Adrenal gland (tissue), 12 donors: ENCODE measurements around the gene SPON2. TPM values are rescaled to one million over a fixed set of nuclear protein-coding genes. Genes with fewer than 3 reads are reported as not detected.

Experiments
- DNase-seq, 7 donors: peaks; one replicate each; pipeline ENCODE4 v3.0.0-alpha.2; 2019 to 2020
- H3K27ac ChIP-seq, 5 donors: fragments of 200-600 bp; sonication (generic) in 4 of 5; 1 replicate in 3 of 5; 2 replicates in 2 of 5; pipeline versions ENCODE4 v1.5.1 to v1.8.0; 2016 to 2020; ENCODE audit warnings: mild to moderate bottlenecking in 1 of 5
- H3K27me3 ChIP-seq: fragments of 200-600 bp; 2 replicates; pipeline ENCODE4 v1.8.0; 2021
- H3K36me3 ChIP-seq, 2 donors: fragments of 200-600 bp; replicated peaks in 1 of 2; 1 replicate in 1 of 2; 2 replicates in 1 of 2; pipeline versions ENCODE4 v1.5.1 to v1.8.0; 2018 to 2022
- H3K4me1 ChIP-seq, 2 donors: fragments of 200-600 bp; replicated peaks in 1 of 2; 1 replicate in 1 of 2; 2 replicates in 1 of 2; pipeline versions ENCODE4 v1.5.1 to v1.8.0; 2018 to 2021
- H3K4me3 ChIP-seq, 4 donors: fragments of 200-600 bp; sonication (generic) in 3 of 4; one replicate each; pipeline ENCODE4 v1.5.1; 2016 to 2018
- H3K9me3 ChIP-seq, 3 donors: fragments of 200-600 bp; sonication (generic) in 1 of 3; replicated peaks in 1 of 3; 1 replicate in 2 of 3; 2 replicates in 1 of 3; pipeline versions ENCODE4 v1.5.1 to v1.8.0; 2016 to 2021
- POLR2A ChIP-seq, 2 donors: fragments of 450-650 bp; IDR thresholded peaks; one replicate each; pipeline ENCODE4 v1.6.1; 2017; ENCODE audit warnings: antibody characterized with exemption in 2 of 2, mild to moderate bottlenecking in 2 of 2, moderate library complexity in 1 of 2
- WGBS, 4 donors: extraction: QIAGEN DNeasy Blood & Tissue Kit in 2 of 4; methylation state at CpG; one replicate each; pipeline versions ENCODE4 v1.1.5 to v1.1.7; 2013 to 2017; 5-methylcytosine and 5-hydroxymethylcytosine counted together
- intact Hi-C, 2 donors: fragments of 100-400 bp; cut with DNase I; formaldehyde crosslinking; loops; one replicate each; pipeline versions ENCODE4 v1.14.1 to v1.15.0; 2022 to 2023
- polyA plus RNA-seq, 3 donors: library from polyadenylated mRNA; stranded (reverse); fragments of 200-250 nt in 2 of 3; fragments of 350-450 nt in 1 of 3; fragmentation: Illumina TruSeq in 1 of 3; extraction: RNeasy Lipid Tissue Mini Kit (QIAGEN cat#74804) in 1 of 3; gene quantifications; one replicate each; pipeline ENCODE4 v1.2.3, GENCODE V29; 2013 to 2014
- total RNA-seq, 9 donors: library from RNA; depleted of rRNA in 4 of 9; stranded (reverse); fragments of >200 nt in 4 of 9; fragments of 120-200 nt in 1 of 9; fragmentation: NEBNext Ultra II Directional in 1 of 9; extraction: Animal tissue kit (Norgen Biotek cat#: 25700) in 1 of 9; gene quantifications; one replicate each; pipeline versions ENCODE4 v1.1.0 to v1.2.4, GENCODE V29; 2013 to 2023
- TF ChIP-seq, protein P1 (sequence below), 6 experiments: fragments of 450-650 bp in 4 of 6; fragments of 200-600 bp in 2 of 6; sonication (generic) in 1 of 6; IDR thresholded peaks; 1 replicate in 5 of 6; 2 replicates in 1 of 6; pipeline versions ENCODE4 v1.5.1 to v1.8.0; 2016 to 2021; ENCODE audit warnings: antibody characterized with exemption in 6 of 6, mild to moderate bottlenecking in 2 of 6, moderate library complexity in 1 of 6
- donor health status: healthy with polysubstance abuse.
- donor health status: Bipolar disorder and iron deficiency.
- donor health status: DM: yes; HTN: yes; CAD: no.
- donor health status: DM: no; HTN: no; CAD: no.
- donor health status: DM: no; HTN: no; CAD: no.
- donor health status: DM: yes; HTN: yes; CAD: no.

SPON2 gene
- total and polyA plus RNA-seq, 12 donors, result 4.1 to 206 (median 73.3) TPM

- WGBS, 4 donors, result 74 to 85% (median 81%) methylated on average over 1 of the region's 1 CpG
- TF ChIP-seq, protein P1, sequence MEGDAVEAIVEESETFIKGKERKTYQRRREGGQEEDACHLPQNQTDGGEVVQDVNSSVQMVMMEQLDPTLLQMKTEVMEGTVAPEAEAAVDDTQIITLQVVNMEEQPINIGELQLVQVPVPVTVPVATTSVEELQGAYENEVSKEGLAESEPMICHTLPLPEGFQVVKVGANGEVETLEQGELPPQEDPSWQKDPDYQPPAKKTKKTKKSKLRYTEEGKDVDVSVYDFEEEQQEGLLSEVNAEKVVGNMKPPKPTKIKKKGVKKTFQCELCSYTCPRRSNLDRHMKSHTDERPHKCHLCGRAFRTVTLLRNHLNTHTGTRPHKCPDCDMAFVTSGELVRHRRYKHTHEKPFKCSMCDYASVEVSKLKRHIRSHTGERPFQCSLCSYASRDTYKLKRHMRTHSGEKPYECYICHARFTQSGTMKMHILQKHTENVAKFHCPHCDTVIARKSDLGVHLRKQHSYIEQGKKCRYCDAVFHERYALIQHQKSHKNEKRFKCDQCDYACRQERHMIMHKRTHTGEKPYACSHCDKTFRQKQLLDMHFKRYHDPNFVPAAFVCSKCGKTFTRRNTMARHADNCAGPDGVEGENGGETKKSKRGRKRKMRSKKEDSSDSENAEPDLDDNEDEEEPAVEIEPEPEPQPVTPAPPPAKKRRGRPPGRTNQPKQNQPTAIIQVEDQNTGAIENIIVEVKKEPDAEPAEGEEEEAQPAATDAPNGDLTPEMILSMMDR (IDR thresholded peaks at IDR 0.05), result no peak
- no peak for TF ChIP-seq POLR2A (IDR thresholded peaks at IDR 0.05)
- no peak for DNase-seq
- H3K27me3 ChIP-seq, result no peaks in the 10 kb centered on the region
- intact Hi-C loops, result no loop called here
- no peak overlapping the region for H3K4me3 ChIP-seq
- no peak overlapping the region for H3K27ac ChIP-seq
- no peaks in the 10 kb centered on the region for H3K4me1 ChIP-seq
- H3K36me3 ChIP-seq, result no peaks in the 10 kb centered on the region
- H3K9me3 ChIP-seq, result peaks cover 0 to 4% (median 0%) of the 10 kb centered on the region in 3 donors
Measured at GRCh38 chr4:1160351-1160750, 12.0 kb downstream of the SPON2 start.

DNA sequence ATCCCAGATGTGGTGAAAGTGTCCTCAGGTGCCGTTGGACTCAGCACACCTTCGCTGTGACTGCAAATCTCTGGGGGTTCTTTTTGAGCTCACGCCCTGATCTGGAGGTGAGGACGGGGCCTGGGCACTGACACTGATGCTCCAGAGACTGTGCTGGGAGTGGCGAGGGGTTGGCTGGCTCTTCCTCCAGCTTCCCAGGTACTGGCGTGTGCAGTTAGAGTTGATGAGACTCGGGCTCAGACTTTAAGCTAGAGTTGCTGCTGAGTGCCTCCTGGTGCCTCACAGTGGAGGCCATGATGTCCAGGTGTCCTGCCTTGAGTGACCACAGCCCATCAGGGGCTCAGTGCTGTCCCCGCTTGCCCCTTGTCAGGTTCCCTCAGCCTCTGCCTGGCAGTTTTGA is 16.3 kb downstream of the SPON2 start:
- Histone ChIP-seq H3K36me3 (no peaks in the 10 kb centered on the region), H3K4me1 (no peaks in the 10 kb centered on the region), H3K27ac (no peak overlapping the region), H3K4me3 (no peak overlapping the region), H3K27me3 (no peaks in the 10 kb centered on the region), H3K9me3 (peaks cover 0 to 4% (median 0%) of the 10 kb centered on the region in 3 donors)
- DNase-seq, result no peak
- intact Hi-C loops, result no loop called here
- 79 to 91% (median 84%) methylated on average over 7 to 8 of the region's 8 CpGs for WGBS, 4 donors
- TF ChIP-seq POLR2A (IDR thresholded peaks at IDR 0.05), result no peak
- TF ChIP-seq, protein P1 (IDR thresholded peaks at IDR 0.05), result no peak

DNA sequence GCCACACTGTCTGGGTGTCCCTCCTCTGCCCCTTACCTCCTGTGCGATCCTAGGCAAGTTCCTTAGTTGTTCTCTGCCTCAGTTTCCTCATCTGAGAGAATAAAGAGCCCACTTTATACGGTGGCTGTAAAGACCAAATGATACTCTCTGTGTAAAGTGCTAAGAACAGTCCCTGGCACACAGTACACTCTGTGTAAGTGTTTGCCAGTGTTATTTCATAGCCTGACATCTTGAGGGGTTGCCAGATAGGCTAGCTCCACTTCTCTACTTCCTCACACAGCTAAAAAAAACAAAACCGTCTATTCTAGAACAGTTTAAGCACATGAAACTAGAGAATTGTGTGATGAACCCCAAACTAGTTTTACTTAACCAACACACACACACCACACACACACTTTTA is 17.1 kb downstream of the SPON2 start:
- H3K27ac ChIP-seq, result no peak overlapping the region
- no peaks in the 10 kb centered on the region for H3K27me3 ChIP-seq
- TF ChIP-seq, protein P1 (IDR thresholded peaks at IDR 0.05), result no peak
- no peaks in the 10 kb centered on the region for H3K36me3 ChIP-seq
- no peaks in the 10 kb centered on the region for H3K4me1 ChIP-seq
- no peak overlapping the region for H3K4me3 ChIP-seq
- DNase-seq, result no peak
- intact Hi-C loops, result no loop called here
- WGBS, 4 donors, result 58 to 73% (median 62%) methylated on average over 3 of the region's 3 CpGs
- peaks cover 0 to 4% (median 0%) of the 10 kb centered on the region in 3 donors for H3K9me3 ChIP-seq

- no peaks in the 10 kb centered on the region for H3K27me3 ChIP-seq
- TF ChIP-seq, protein P1 (IDR thresholded peaks at IDR 0.05), result no peak
- no peak for TF ChIP-seq POLR2A (IDR thresholded peaks at IDR 0.05)
- 59 to 67% (median 62%) methylated on average over 19 to 21 of the region's 21 CpGs for WGBS, 4 donors
- peak in 3 of 7 donors; percentile 37 to 51 (median 51) for DNase-seq
- H3K4me3 ChIP-seq, result no peak overlapping the region
- H3K4me1 ChIP-seq, result no peaks in the 10 kb centered on the region
- H3K36me3 ChIP-seq, result no peaks in the 10 kb centered on the region
- intact Hi-C loops, result no loop called here
- peaks cover 0 to 4% (median 0%) of the 10 kb centered on the region in 3 donors for H3K9me3 ChIP-seq
- no peak overlapping the region for H3K27ac ChIP-seq
Measured at GRCh38 chr4:1154523-1155182, 17.7 kb downstream of the SPON2 start.
